Endothelial cell of umbilical vein (primary cell): ENCODE measurements around the gene LHX2. TPM values are rescaled to one million over a fixed set of nuclear protein-coding genes. Genes with fewer than 3 reads are reported as not detected.

Experiments
- BruUV-seq: library from RNA; stranded (reverse); fragments of 400-500 nt; replicated peaks from 2 replicates; lab custom pipeline; 2021; lab: Mats Ljungman, UMichigan
- CTCF ChIA-PET: fragments of 300-600, 350-600 bp; sonication (Branson Sonifier 250); formaldehyde crosslinking; loops from one replicate; lab custom pipeline; 2021; ENCODE audit warnings: antibody characterized with exemption, inconsistent platforms; lab: Charles Lee
- POLR2A ChIA-PET: fragments of 300-600, 350-600 bp; sonication (Branson Sonifier 250); formaldehyde crosslinking; loops from one replicate; lab custom pipeline; 2021; ENCODE audit warnings: antibody characterized with exemption, inconsistent platforms; lab: Charles Lee
- DNase-seq: peaks from one replicate; pipeline ENCODE4 v3.0.0-alpha.2; 2011; ENCODE audit warnings: low read depth, low spot score
- FAIRE-seq: peaks from 2 replicates; lab custom pipeline; 2011; peaks lifted over from hg19 to GRCh38; lab: Jason Lieb, UNC
- H2AFZ ChIP-seq: 2 replicates; pipeline ENCODE4 v1.6.0; 2012; ENCODE audit warnings: low read depth, low read length, control low read depth, inconsistent platforms
- H3K27ac ChIP-seq: 2 replicates; pipeline ENCODE4 v1.5.1; 2011; ENCODE audit warnings: low read depth, mild to moderate bottlenecking, control low read depth, low read length, moderate library complexity; ENCODE audit not compliant: insufficient read depth
- H3K27me3 ChIP-seq, 2 experiments: 2 replicates each; pipeline versions ENCODE4 v1.6.0 to v1.6.1; 2011; ENCODE audit warnings: low read length in 2 of 2, mixed read lengths in 1 of 2; ENCODE audit not compliant: control insufficient read depth in 2 of 2, insufficient read depth in 2 of 2
- H3K36me3 ChIP-seq, 2 experiments: 2 replicates in 1 of 2; 3 replicates in 1 of 2; pipeline ENCODE4 v1.5.1; 2011; ENCODE audit warnings: low read length in 2 of 2, mild to moderate bottlenecking in 1 of 2, moderate library complexity in 1 of 2; ENCODE audit not compliant: control insufficient read depth in 2 of 2, insufficient read depth in 2 of 2; ENCODE audit errors: extremely low read depth in 1 of 2
- H3K4me1 ChIP-seq: 3 replicates; pipeline ENCODE4 v1.5.1; 2011; ENCODE audit warnings: mild to moderate bottlenecking, low read length; ENCODE audit not compliant: control insufficient read depth, insufficient read depth; ENCODE audit errors: extremely low read depth
- H3K4me2 ChIP-seq: 2 replicates; pipeline ENCODE4 v1.6.1; 2011; ENCODE audit warnings: low read length, control low read depth, mixed read lengths; ENCODE audit not compliant: insufficient read depth
- H3K4me3 ChIP-seq, 3 experiments: fragments of 200-600 bp in 1 of 3; sonication (generic), shearing (Covaris generic) in 1 of 3; replicated peaks in 1 of 3; 2 replicates each; pipeline ENCODE4 v1.5.1; 2011 to 2016; ENCODE audit warnings: control low read depth in 3 of 3, low read length in 3 of 3, mild to moderate bottlenecking in 2 of 3, inconsistent platforms in 1 of 3, low read depth in 1 of 3, moderate library complexity in 1 of 3; ENCODE audit not compliant: insufficient read depth in 1 of 3
- H3K79me2 ChIP-seq: 2 replicates; pipeline ENCODE4 v1.6.0; 2012; ENCODE audit warnings: low read length, inconsistent platforms; ENCODE audit not compliant: control insufficient read depth, insufficient read depth
- H3K9ac ChIP-seq: replicated peaks from 2 replicates; pipeline ENCODE3; 2011; ENCODE audit warnings: low read length, control low read depth; ENCODE audit not compliant: insufficient read depth; ENCODE audit errors: extremely low read depth
- H3K9me1 ChIP-seq: replicated peaks from 3 replicates; pipeline ENCODE4 v1.6.0; 2011; ENCODE audit warnings: mild to moderate bottlenecking, low read length; ENCODE audit not compliant: control insufficient read depth, insufficient read depth; ENCODE audit errors: extremely low read depth
- H3K9me3 ChIP-seq: replicated peaks from 2 replicates; pipeline ENCODE4 v1.5.1; 2012; ENCODE audit warnings: low read length, inconsistent platforms; ENCODE audit not compliant: control insufficient read depth, insufficient read depth
- H4K20me1 ChIP-seq: replicated peaks from 2 replicates; pipeline ENCODE3; 2011; ENCODE audit warnings: mild to moderate bottlenecking, low read length; ENCODE audit not compliant: control insufficient read depth, insufficient read depth; ENCODE audit errors: extremely low read depth
- EZH2 ChIP-seq: IDR thresholded peaks from 2 replicates; pipeline ENCODE4 v1.6.1; 2012; ENCODE audit warnings: borderline replicate concordance, low read depth, mild to moderate bottlenecking, moderate library complexity, low read length, inconsistent platforms; ENCODE audit not compliant: severe bottlenecking
- MYC ChIP-seq: IDR thresholded peaks from one replicate; pipeline ENCODE4 v1.6.1; 2011; ENCODE audit warnings: mild to moderate bottlenecking, low read depth, low read length
- POLR2AphosphoS5 ChIP-seq: IDR thresholded peaks from 2 replicates; pipeline ENCODE4 v1.6.1; 2012; ENCODE audit warnings: low read depth, mild to moderate bottlenecking, control low read depth, low read length, moderate library complexity; ENCODE audit not compliant: insufficient read depth
- dilution Hi-C: fragments of 300-500 bp; cut with MboI; formaldehyde crosslinking; loops from one replicate; pipeline ENCODE4 v1.15.0; 2019; ENCODE audit warnings: low sequenced_read_pairs; ENCODE audit not compliant: extremely low pct_ligation_motif_present
- intact Hi-C: fragments of 100-400 bp; cut with micrococcal nuclease; formaldehyde crosslinking; loops from one replicate; pipeline ENCODE4 v1.10.0; 2022
- polyA plus RNA-seq, 4 experiments: library from polyadenylated mRNA; depleted of rRNA in 3 of 4; stranded (reverse) in 3 of 4; unstranded in 1 of 4; fragments of >200 nt; gene quantifications; 2 replicates each; pipeline versions ENCODE4 v1.2.1 to v1.2.3, GENCODE V29; 2011 to 2012; ENCODE audit warnings: missing spikeins in 1 of 4
- total RNA-seq: library from RNA; stranded (reverse); gene quantifications from 2 replicates; pipeline ENCODE4 v1.2.3, GENCODE V29; 2021

LHX2 gene
- total and polyA plus RNA-seq, 2 donors (not counting 3 experiments of a cell fraction or from before 2014, with no cell fraction given) = not detected

GRCh38 chr9:124012368-124013301 lies 1.1 kb downstream of the LHX2 start:
- no peaks in the 10 kb centered on the region for H4K20me1 ChIP-seq
- DNase-seq = no peak
- H3K9ac ChIP-seq = no peak overlapping the region
- CTCF ChIA-PET = interaction anchor here (1.4 kb wide), 1 partner anchor 468 kb away, joined by 5 read pairs; no protein-coding TSS in a partner anchor
- peaks cover 3% of the 10 kb centered on the region for H3K4me1 ChIP-seq
- H3K9me3 ChIP-seq = no peaks in the 10 kb centered on the region
- peaks cover 89 to 97% of the 10 kb centered on the region in 2 experiments for H3K27me3 ChIP-seq
- H3K9me1 ChIP-seq = no peaks in the 10 kb centered on the region
- no peak overlapping the region for H3K4me2 ChIP-seq
- no peak for FAIRE-seq
- intact Hi-C loops = loop anchor here (5.0 kb wide), 1 partner anchor 80 kb away; the partner anchor contains the start of gene DENND1A
- no peak overlapping the region for H3K4me3 ChIP-seq
- no peak for TF ChIP-seq POLR2AphosphoS5
- peak; percentile 99 for TF ChIP-seq EZH2
- no peak for TF ChIP-seq MYC
- POLR2A ChIA-PET = no interaction called here
- no peak overlapping the region for H2AFZ ChIP-seq
- no peaks in the 10 kb centered on the region for H3K36me3 ChIP-seq
- H3K79me2 ChIP-seq = no peaks in the 10 kb centered on the region
- BruUV-seq = no TSS peak
- dilution Hi-C loops = no loop called here
- H3K27ac ChIP-seq = no peak overlapping the region
